Omental fat pad (tissue), 4 donors: Measurements from ENCODE around the gene SHH. TPM values are rescaled to one million over a fixed set of nuclear protein-coding genes. Genes with fewer than 3 reads are reported as not detected.

Experiments used
- ATAC-seq: fragments of 150-250 bp; one replicate; pipeline ENCODE4 v1.9.1; 2016; ENCODE audit warnings: mild to moderate bottlenecking, moderate library complexity; ENCODE audit not compliant: low FRiP score
- DNase-seq: peaks from one replicate; pipeline ENCODE4 v3.0.0-alpha.2; 2019; ENCODE audit warnings: low spot score
- total RNA-seq, 4 donors: library from RNA; depleted of rRNA; stranded (reverse); fragments of >200 nt; gene quantifications; one replicate each; pipeline ENCODE4 v1.1.0, GENCODE V29; 2016
- TF ChIP-seq, protein P1 (sequence below), 3 donors: fragments of 450-650 bp; IDR thresholded peaks; one replicate each; pipeline ENCODE4 v1.5.1; 2016 to 2017; ENCODE audit warnings: antibody characterized with exemption in 3 of 3, mild to moderate bottlenecking in 3 of 3, moderate library complexity in 2 of 3

Gene SHH
- total RNA-seq, 4 donors from 2014 or later, result not detected

DNA sequence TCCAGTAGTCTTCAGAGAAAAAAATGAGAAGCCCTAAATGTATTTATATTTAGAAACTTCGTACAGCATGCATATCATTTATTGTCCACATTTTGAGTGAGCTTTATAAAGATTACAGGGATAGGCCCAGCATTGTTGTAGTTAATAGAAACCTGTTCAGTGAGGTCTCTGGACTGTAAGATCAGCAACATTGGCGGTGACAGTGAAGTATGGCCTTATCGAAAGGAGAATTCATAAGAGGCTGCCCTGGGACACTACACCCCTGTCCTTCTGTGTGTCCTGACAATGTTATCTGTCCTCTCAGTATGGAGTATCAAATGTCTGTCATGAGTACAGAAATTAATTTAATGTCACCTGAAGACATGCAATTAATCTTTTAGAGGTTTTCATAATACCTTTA lies 57.2 kb downstream of the SHH start:
- ATAC-seq (no peak), DNase-seq (no peak)

DNA sequence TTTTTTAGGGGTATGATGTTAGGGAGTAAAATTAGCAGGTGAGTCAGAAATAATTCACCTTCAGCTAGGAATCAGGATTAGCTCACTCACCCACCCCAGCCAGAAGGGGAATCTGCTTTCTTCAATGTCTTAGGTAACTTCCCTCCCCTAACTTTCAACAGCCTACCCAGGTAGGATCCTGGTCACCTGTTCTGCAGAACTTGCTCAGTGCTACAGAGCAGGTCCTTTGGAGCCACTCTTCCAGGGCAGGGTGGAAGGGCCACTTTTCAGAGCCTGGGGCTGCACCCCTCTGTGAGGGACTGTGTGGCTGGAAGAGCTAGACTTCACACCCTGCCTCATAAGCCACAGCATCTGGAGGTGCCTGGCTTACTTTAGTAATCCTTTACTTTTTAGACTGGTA lies 58.1 kb downstream of the SHH start:
- DNase-seq (no peak), ATAC-seq (peak; percentile 74)
- TF ChIP-seq, protein P1, sequence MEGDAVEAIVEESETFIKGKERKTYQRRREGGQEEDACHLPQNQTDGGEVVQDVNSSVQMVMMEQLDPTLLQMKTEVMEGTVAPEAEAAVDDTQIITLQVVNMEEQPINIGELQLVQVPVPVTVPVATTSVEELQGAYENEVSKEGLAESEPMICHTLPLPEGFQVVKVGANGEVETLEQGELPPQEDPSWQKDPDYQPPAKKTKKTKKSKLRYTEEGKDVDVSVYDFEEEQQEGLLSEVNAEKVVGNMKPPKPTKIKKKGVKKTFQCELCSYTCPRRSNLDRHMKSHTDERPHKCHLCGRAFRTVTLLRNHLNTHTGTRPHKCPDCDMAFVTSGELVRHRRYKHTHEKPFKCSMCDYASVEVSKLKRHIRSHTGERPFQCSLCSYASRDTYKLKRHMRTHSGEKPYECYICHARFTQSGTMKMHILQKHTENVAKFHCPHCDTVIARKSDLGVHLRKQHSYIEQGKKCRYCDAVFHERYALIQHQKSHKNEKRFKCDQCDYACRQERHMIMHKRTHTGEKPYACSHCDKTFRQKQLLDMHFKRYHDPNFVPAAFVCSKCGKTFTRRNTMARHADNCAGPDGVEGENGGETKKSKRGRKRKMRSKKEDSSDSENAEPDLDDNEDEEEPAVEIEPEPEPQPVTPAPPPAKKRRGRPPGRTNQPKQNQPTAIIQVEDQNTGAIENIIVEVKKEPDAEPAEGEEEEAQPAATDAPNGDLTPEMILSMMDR (IDR thresholded peaks at IDR 0.05), result no peak

More for the DNA sequence above, 57.2 kb downstream of the SHH start:
- TF ChIP-seq, protein P1 (IDR thresholded peaks at IDR 0.05), result no peak

DNA sequence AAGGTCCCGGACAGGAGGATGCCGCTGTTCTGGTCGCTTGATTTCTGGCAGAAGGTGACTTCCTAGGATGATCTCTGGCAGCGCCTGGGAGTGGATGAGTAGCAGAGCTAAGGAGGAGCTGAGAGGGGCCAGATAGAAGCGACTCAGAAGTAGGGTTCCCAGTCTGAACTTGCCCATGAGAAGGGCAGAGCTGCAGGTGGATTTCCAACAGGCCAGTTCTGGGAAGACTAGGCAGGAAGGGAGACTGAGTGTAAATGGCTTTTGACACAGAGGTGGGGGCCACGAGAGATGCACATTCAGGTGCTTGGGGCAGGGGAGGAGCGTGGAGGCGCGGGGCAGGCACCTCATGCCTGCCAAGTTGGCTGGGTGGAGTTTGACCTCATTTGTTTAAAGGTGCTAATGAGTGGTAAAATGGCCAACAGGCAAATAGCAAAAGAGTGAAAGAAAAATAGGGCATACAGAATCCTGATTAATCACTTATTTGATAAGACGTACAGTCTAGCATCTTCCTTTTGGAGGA lies 58.8 kb downstream of the SHH start:
- TF ChIP-seq, protein P1 (IDR thresholded peaks at IDR 0.05), result no peak
- DNase-seq (no peak), ATAC-seq (peak; percentile 11)

DNA sequence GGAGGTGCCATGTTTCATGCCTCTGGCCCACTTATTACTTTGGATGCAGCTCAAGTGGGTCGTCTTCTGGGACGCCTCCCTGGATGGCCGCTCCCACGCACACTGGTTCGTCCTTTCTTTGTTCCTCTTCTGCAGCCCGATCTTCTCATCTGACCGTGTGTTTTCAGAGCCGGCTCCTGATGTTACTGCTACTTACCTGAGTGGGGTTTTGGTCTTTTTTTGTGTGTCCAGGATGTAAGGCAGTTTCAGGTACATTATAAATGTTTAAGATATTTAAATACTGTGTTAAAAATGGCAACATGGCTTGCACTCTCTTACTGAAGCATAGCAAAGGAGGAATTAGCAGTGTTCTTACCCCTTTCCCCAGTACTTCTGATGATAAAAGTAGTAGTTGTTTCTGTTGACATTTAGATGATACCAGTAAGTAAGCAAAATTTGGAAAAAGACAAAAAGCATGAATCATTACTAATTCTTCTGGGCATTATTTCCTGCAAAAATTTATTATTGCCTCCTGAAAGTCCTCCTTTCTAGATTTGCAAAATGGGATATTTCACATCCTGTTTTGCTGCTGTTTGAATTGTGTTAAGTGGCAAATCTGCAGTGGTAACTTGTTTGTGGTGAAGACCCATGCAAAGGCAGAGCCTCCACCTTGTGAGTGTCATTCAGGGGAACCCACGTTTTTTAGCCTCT lies 59.4 kb downstream of the SHH start:
- no peak for DNase-seq
- ATAC-seq, result no peak

DNA sequence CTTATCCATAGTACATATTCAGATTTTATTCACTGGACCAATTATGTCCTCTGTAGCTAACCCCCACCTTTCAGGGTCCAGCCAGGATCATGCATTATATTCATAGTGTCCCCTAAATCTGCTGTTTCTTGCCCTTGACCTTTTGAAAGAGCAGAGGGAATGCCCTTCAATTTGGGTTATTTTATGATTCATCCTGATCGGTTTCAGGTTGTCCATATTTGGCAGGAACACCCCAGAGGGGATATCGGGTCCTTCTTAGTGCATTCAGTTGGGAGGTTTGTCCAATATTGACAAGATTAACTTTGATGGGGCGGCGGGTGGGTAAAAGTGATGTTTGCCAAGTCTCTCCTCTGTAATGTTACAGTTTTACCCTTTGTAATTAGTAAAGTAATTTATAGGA lies 60.9 kb downstream of the SHH start:
- TF ChIP-seq, protein P1 (IDR thresholded peaks at IDR 0.05), result no peak
- DNase-seq (no peak), ATAC-seq (no peak)

More for the DNA sequence above, 59.4 kb downstream of the SHH start:
- TF ChIP-seq, protein P1 (IDR thresholded peaks at IDR 0.05), result no peak

DNA sequence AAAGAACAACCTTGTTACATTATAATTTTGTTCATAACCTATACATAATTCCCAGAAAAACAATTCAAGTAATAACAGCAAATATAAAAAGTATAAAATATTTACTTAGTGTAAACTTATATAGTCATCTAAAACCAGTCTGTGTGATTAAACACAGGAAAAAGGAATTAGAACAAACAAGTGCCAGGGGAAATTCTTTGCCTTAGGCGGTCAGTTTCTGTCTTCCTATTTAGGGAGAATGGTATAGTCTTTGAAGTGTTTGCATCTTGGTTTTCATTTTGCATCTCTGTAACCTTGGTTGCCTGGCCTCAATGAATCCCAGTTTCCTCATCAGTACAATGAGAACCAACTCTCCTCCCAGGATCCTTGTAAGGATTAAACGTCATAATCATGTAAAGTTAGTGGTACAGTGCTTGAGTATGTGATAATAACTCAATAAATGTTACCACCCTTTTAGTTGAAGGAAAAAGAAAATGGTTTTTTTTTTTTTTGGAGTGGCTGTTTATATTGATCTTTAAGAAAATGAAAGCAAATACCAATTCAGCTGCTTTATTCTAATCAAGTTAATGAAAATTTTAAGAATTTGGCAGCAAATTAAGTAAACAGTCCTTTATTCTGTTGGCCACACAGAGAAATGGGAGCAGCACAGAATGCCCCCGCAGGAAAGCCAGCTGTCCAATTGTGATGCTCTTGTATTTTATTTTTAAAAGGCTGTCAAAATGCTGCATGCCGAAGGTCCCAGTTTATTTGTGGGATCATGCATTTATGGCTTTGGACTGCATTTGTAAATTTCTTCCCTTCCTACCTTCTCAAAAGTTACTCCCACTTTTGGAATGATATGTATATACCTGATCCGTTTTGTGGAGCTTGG lies 61.8 kb downstream of the SHH start:
- TF ChIP-seq, protein P1 (IDR thresholded peaks at IDR 0.05), result no peak
- DNase-seq (no peak), ATAC-seq (no peak)

Other genes starting within 250 kb of the SHH start
- gene RBM33, start 167.8 kb downstream of the SHH start, total RNA-seq, result 10 to 100 TPM; 19.5 to 53.4 (median 32.0) TPM